Loucy (cell line): ENCODE measurements around the gene VWA1.

Experiments
- CTCF ChIP-seq: fragments of 200-600 bp; sonication (generic); conservative IDR thresholded peaks from 2 replicates; pipeline ENCODE4 v1.5.1; 2014; ENCODE audit warnings: mild to moderate bottlenecking, antibody characterized with exemption, low read length
- EZH2phosphoT487 ChIP-seq: fragments of 200-600 bp; IDR thresholded peaks from 2 replicates; pipeline ENCODE4 v1.6.1; 2018; ENCODE audit warnings: antibody characterized with exemption, mild to moderate bottlenecking, moderate library complexity, borderline replicate concordance

GRCh38 chr1:1431845-1432273 is 3.6 kb upstream of the VWA1 start:
- TF ChIP-seq CTCF = no peak
- no peak for TF ChIP-seq EZH2phosphoT487
